Esophagus squamous epithelium (tissue), 4 donors: ENCODE data around the gene ABHD8.

Source experiments
- CTCF ChIP-seq, 6 experiments: fragments of 450-650 bp in 4 of 6; fragments of 200-600 bp in 2 of 6; sonication (generic) in 2 of 6; IDR thresholded peaks; one replicate each; pipeline ENCODE4 v1.5.1; 2016 to 2019; ENCODE audit warnings: antibody characterized with exemption in 6 of 6, mild to moderate bottlenecking in 4 of 6, moderate library complexity in 4 of 6
- POLR2A ChIP-seq, 4 donors: fragments of 450-650 bp; IDR thresholded peaks; one replicate each; pipeline ENCODE4 v1.6.1; 2017; ENCODE audit warnings: antibody characterized with exemption in 4 of 4, mild to moderate bottlenecking in 4 of 4, moderate library complexity in 3 of 4

- TF ChIP-seq CTCF (IDR thresholded peaks at IDR 0.05), result no peak
- no peak for TF ChIP-seq POLR2A (IDR thresholded peaks at IDR 0.05)
Measured at GRCh38 chr19:17330262-17331044, 27.2 kb upstream of the ABHD8 start.
